Keratinocyte (primary cell): ENCODE data around the gene BDKRB1.

Source experiments
- EZH2 ChIP-seq: IDR thresholded peaks from one replicate; pipeline ENCODE4 v1.6.1; 2012; ENCODE audit warnings: inconsistent platforms, mild to moderate bottlenecking, low read length, moderate library complexity
- TF ChIP-seq, protein P1 (sequence below), 3 experiments: IDR thresholded peaks in 1 of 3; conservative IDR thresholded peaks in 1 of 3; optimal IDR thresholded peaks in 1 of 3; 2 replicates in 2 of 3; 3 replicates in 1 of 3; pipeline versions ENCODE3 to v1.5.1; 2011; ENCODE audit warnings: low read length in 3 of 3, mild to moderate bottlenecking in 3 of 3, moderate library complexity in 2 of 3, control low read depth in 1 of 3, inconsistent platforms in 1 of 3; ENCODE audit not compliant: insufficient read depth in 2 of 3; ENCODE audit errors: extremely low read depth in 1 of 3

DNA sequence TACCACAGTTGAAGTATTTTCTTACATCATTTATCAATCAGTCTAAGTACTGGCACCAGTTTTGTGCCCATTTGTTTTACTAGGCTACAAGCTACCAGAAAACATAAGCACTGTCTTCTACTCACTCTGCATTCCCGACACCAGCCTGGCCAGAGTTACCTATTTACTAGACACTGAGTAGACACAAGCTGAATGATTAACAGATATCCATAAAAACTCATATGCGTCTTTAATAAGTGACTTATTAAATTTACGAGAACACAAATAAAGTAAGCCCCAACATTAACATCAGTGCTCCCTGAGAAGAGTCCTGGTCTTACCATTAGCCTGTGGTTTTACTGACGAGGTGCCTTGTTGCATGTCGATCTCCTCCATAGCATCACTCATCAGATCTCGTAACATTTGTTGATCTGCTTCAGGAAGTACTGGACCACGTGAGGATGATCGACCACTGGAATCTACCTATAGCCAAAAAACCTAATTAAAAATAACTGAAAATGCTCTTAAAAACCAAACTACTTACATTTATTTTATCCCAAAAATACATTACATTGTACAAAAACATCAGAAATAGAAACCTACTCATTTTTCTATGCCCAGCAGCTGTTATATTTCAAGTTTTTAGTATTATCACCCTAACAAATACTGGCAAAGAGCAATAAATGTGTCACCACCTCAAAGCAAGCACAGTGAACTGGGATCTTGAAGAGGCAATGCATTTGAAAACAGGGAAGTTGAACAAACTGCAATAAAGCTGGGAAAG is 53.3 kb downstream of the BDKRB1 start:
- TF ChIP-seq EZH2 = no peak
- TF ChIP-seq, protein P1, sequence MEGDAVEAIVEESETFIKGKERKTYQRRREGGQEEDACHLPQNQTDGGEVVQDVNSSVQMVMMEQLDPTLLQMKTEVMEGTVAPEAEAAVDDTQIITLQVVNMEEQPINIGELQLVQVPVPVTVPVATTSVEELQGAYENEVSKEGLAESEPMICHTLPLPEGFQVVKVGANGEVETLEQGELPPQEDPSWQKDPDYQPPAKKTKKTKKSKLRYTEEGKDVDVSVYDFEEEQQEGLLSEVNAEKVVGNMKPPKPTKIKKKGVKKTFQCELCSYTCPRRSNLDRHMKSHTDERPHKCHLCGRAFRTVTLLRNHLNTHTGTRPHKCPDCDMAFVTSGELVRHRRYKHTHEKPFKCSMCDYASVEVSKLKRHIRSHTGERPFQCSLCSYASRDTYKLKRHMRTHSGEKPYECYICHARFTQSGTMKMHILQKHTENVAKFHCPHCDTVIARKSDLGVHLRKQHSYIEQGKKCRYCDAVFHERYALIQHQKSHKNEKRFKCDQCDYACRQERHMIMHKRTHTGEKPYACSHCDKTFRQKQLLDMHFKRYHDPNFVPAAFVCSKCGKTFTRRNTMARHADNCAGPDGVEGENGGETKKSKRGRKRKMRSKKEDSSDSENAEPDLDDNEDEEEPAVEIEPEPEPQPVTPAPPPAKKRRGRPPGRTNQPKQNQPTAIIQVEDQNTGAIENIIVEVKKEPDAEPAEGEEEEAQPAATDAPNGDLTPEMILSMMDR (optimal IDR thresholded peaks at IDR 0.05 in 1 of 3, IDR thresholded peaks at IDR 0.05 in 1 of 3, conservative IDR thresholded peaks at IDR 0.05 in 1 of 3; ENCODE audit: extremely low read depth in 1 of 3, insufficient read depth in 2 of 3, low read length in 3 of 3) = no peak
